NCI-H1417 treated with DMSO at 0.1 percent for 48 hours (cell line): ENCODE results near the gene CBLN1.
"Not testable (repeated sequence)": the region's sequence is repeated elsewhere in the genome, so short reads cannot be mapped to it uniquely, and the experiment has no call there.

Experiments
- DNase-seq: peaks from one replicate; lab custom pipeline; 2025; lab: John Stamatoyannopoulos, UW

CBLN1 gene

GRCh38 chr16:49277766-49278566 is 3.7 kb downstream of the CBLN1 start:
- DNase-seq = no peak

- DNase-seq = no peak
Observed at GRCh38 chr16:49277386-49277742, 4.3 kb downstream of the CBLN1 start.

GRCh38 chr16:49276646-49277385 is 4.8 kb downstream of the CBLN1 start:
- no peak for DNase-seq

- no peak for DNase-seq
Observed at GRCh38 chr16:49275870-49276269, 5.8 kb downstream of the CBLN1 start.

GRCh38 chr16:49275050-49275730 is 6.4 kb downstream of the CBLN1 start:
- DNase-seq = no peak

GRCh38 chr16:49274591-49274990 is 7.0 kb downstream of the CBLN1 start:
- no peak for DNase-seq

GRCh38 chr16:49273771-49274170 is 7.9 kb downstream of the CBLN1 start:
- DNase-seq = no peak

- DNase-seq = no peak
Observed at GRCh38 chr16:49271363-49271762, 10.3 kb downstream of the CBLN1 start.

GRCh38 chr16:49269201-49269600 is 12.4 kb downstream of the CBLN1 start:
- DNase-seq = no peak

GRCh38 chr16:49268667-49269066 is 13.0 kb downstream of the CBLN1 start:
- no peak for DNase-seq

GRCh38 chr16:49262501-49262900 is 19.1 kb downstream of the CBLN1 start:
- DNase-seq = no peak

- no peak for DNase-seq
Observed at GRCh38 chr16:49261930-49262329, 19.7 kb downstream of the CBLN1 start.

- DNase-seq = no peak
Observed at GRCh38 chr16:49260956-49261530, 20.6 kb downstream of the CBLN1 start.

- no peak for DNase-seq
Observed at GRCh38 chr16:49260253-49260652, 21.4 kb downstream of the CBLN1 start.

GRCh38 chr16:49259330-49259729 is 22.3 kb downstream of the CBLN1 start:
- DNase-seq = no peak

- no peak for DNase-seq
Observed at GRCh38 chr16:49250689-49251088, 30.9 kb downstream of the CBLN1 start.

GRCh38 chr16:49248227-49248626 is 33.4 kb downstream of the CBLN1 start:
- no peak for DNase-seq

- DNase-seq = no peak
Observed at GRCh38 chr16:49236216-49236615, 45.4 kb downstream of the CBLN1 start.

GRCh38 chr16:49228335-49228734 is 53.3 kb downstream of the CBLN1 start:
- DNase-seq = not testable (repeated sequence)
